Measurements from ENCODE around the gene MAP1B. TPM values are rescaled to one million over a fixed set of nuclear protein-coding genes. Genes with fewer than 3 reads are reported as not detected.

The MAP1B gene
- total and polyA plus RNA-seq, 2 of the 4 experiments (the other 2 are of a cell fraction): 41.1 to 183 TPM

DNA sequence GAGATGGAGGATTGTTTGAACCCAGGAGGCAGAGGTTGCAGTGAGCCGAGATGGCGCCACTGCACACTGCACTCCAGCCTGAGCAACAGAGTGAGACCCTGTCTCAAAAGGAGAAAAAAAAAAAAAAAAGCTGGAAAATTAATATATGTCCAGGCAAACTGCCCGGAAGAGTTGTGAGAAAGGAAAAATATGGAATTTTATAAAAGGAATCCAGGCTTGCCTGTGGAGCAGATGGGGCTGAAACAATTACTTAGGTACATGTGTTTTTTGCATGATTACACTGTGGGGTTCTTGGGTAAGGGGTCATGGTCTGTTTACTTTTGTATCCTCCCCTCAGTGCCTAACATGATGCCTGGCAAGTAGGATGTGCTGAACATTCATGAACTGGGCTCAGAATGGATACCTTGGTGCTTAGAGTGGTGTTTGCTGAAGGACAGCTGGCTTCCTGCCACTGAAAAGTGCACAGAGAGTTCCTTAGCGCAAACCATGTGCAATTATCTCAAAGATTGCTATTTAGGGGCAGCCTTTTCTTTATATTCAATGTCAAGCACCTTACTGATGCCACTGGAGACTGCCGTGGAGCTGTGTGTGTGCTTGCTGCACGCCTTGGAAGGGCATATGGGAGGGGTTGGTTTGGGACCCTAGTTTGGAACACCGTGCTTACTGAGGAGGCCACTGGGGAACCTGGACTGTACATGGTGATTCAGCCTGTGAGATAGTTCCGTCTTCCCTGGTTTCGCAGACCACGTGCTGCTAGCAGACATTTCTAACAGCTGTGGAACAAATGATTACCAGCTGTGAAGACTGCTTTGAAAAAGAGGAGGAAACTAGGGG is 78.4 kb downstream of the MAP1B start:
- 79% methylated on average over 3 of the region's 10 CpGs; no CpG with 5 or more reads in 1 of the 2 experiments for WGBS, 2 experiments (ENCODE audit: extremely low coverage in 2 of 2, insufficient read length in 1 of 2)
- no peak overlapping the region for H3K4me2 ChIP-seq (ENCODE audit: low read depth, low read length)
- no peak overlapping the region for H2BK15ac ChIP-seq (ENCODE audit: low read depth, low read length)
- no peak overlapping the region for H2BK5ac ChIP-seq (ENCODE audit: low read depth, low read length, poor library complexity, severe bottlenecking)
- no TSS peak for BruUV-seq (replicated peaks)
- H2AK5ac ChIP-seq (ENCODE audit: low read depth, low read length): no peak overlapping the region
- CTCF ChIA-PET: interaction anchor here (0.6 to 1.0 kb wide), 3 partner anchors 8 to 102 kb away, joined by 3 read pairs; no protein-coding TSS in a partner anchor
- H3K27me3 ChIP-seq (ENCODE audit: control insufficient read depth, insufficient read depth, low read length): no peaks in the 10 kb centered on the region
- H4K20me1 ChIP-seq (ENCODE audit: insufficient read depth, low read length): 0 out of 2 replicates have a peak, but pooled peaks cover 4% of the 10 kb centered on the region
- DNase-seq: no peak
- no peak overlapping the region for H3K23ac ChIP-seq (ENCODE audit: low read depth, low read length)
- peaks cover 44% of the 10 kb centered on the region for H3K36me3 ChIP-seq (ENCODE audit: control insufficient read depth, insufficient read depth, low read length)
- no peak overlapping the region for H4K5ac ChIP-seq (ENCODE audit: low read depth, low read length)
- ATAC-seq (ENCODE audit: low read depth): no peak
- no peak overlapping the region; a peak in 1 of 4 replicates for H4K8ac ChIP-seq (ENCODE audit: low read depth in 2 of 2, low read length in 2 of 2)
- TF ChIP-seq RAD21 (IDR thresholded peaks at IDR 0.05; ENCODE audit: low read length) (no peak), RCOR1 (IDR thresholded peaks at IDR 0.05; ENCODE audit: insufficient replicate concordance, low read length) (no peak), RFX5 (IDR thresholded peaks at IDR 0.05; ENCODE audit: low read depth, low read length) (no peak), CTCF (conservative IDR thresholded peaks at IDR 0.05; ENCODE audit: low read depth, low read length) (no peak), MXI1 (IDR thresholded peaks at IDR 0.05; ENCODE audit: borderline replicate concordance, low read depth, low read length) (no peak), CHD1 (IDR thresholded peaks at IDR 0.05; ENCODE audit: low read depth, low read length) (no peak), ELK1 (IDR thresholded peaks at IDR 0.05; ENCODE audit: borderline replicate concordance, low read depth, low read length) (no peak), CEBPB (IDR thresholded peaks at IDR 0.05; ENCODE audit: low read depth, low read length) (no peak), POLR2A (IDR thresholded peaks at IDR 0.05; ENCODE audit: low read depth, low read length) (no peak), SMC3 (IDR thresholded peaks at IDR 0.05; ENCODE audit: low read depth, low read length) (no peak), NFE2L2 (IDR thresholded peaks at IDR 0.05; ENCODE audit: low read depth, low read length) (no peak)
- TF ChIP-seq, protein P1, sequence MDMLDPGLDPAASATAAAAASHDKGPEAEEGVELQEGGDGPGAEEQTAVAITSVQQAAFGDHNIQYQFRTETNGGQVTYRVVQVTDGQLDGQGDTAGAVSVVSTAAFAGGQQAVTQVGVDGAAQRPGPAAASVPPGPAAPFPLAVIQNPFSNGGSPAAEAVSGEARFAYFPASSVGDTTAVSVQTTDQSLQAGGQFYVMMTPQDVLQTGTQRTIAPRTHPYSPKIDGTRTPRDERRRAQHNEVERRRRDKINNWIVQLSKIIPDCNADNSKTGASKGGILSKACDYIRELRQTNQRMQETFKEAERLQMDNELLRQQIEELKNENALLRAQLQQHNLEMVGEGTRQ (IDR thresholded peaks at IDR 0.05; ENCODE audit: low read depth, low read length): no peak
- dilution Hi-C loops (cut with HindIII; ENCODE audit: low sequenced_read_pairs, unreplicated experiment) (no loop called here), intact Hi-C loops (cut with micrococcal nuclease) (no loop called here), in situ Hi-C loops (cut with MboI; ENCODE audit: low sequenced_read_pairs) (no loop called here)
- H3K9me1 ChIP-seq (ENCODE audit: insufficient read depth, low read length): peaks cover 31% of the 10 kb centered on the region
- no peaks in the 10 kb centered on the region for H3K9me3 ChIP-seq (ENCODE audit: control insufficient read depth, insufficient read depth, low read length)
- H3K9ac ChIP-seq (ENCODE audit: low read depth, low read length): no peak overlapping the region
- no peak overlapping the region for H2BK120ac ChIP-seq (ENCODE audit: low read depth, low read length)
- no peak overlapping the region for H3K4me3 ChIP-seq (ENCODE audit: insufficient read depth, low read depth, low read length)
- H2AK9ac ChIP-seq (replicated peaks; ENCODE audit: low read depth, low read length, poor library complexity): no peak overlapping the region
- H3K56ac ChIP-seq (ENCODE audit: extremely low read depth, insufficient read depth, low read length): no peak overlapping the region
- no peak overlapping the region for H3K18ac ChIP-seq (ENCODE audit: low read depth, low read length)
- POLR2A ChIA-PET (ENCODE audit: unreplicated experiment): no interaction called here
- H3K79me1 ChIP-seq (ENCODE audit: low read depth in 1 of 2, low read length in 2 of 2): peaks cover 52 to 91% of the 10 kb centered on the region in 2 experiments
- no peak overlapping the region for H3K27ac ChIP-seq (ENCODE audit: insufficient read depth, low read length)
- no peak overlapping the region for H2AFZ ChIP-seq (replicated peaks; ENCODE audit: low read length, poor library complexity)
- H3K4ac ChIP-seq (ENCODE audit: low read depth, low read length): no peak overlapping the region
- H3K14ac ChIP-seq (replicated peaks; ENCODE audit: low read depth, low read length): no peak overlapping the region
- no peak overlapping the region for H2BK20ac ChIP-seq (ENCODE audit: low read depth, low read length)
- peaks cover 6% of the 10 kb centered on the region; the same call in 1 of the 2 replicates for H3K4me1 ChIP-seq (ENCODE audit: control insufficient read depth, insufficient read depth, low read length)
- no peak overlapping the region for H4K91ac ChIP-seq (ENCODE audit: insufficient read depth, low read depth, low read length)
